ENCODE measurements around the gene JPT1.

- TF ChIP-seq CTCF (IDR thresholded peaks at IDR 0.05) (peak; percentile 59), FOXP1 (CRISPR knock-in tag; IDR thresholded peaks at IDR 0.05; ENCODE audit: borderline replicate concordance) (peak; percentile 91), ETV6 (CRISPR knock-in tag; IDR thresholded peaks at IDR 0.05) (peak; percentile 96), ATF2 (CRISPR knock-in tag; IDR thresholded peaks at IDR 0.05; ENCODE audit: borderline replicate concordance, low read depth) (no peak), SP1 (CRISPR knock-in tag; conservative IDR thresholded peaks at IDR 0.05) (peak; percentile 86), USF2 (CRISPR knock-in tag; IDR thresholded peaks at IDR 0.05) (peak; percentile 74), E2F1 (CRISPR knock-in tag; IDR thresholded peaks at IDR 0.05) (peak; percentile 82; the same call in 1 of the 2 replicates)
Measured at GRCh38 chr17:75131278-75132017, 22.9 kb downstream of the JPT1 start, which contains the start of gene NT5C.
